Right renal cortex interstitium (tissue), 3 donors: Measurements from ENCODE around the gene PRKAB2. TPM values are rescaled to one million over a fixed set of nuclear protein-coding genes. Genes with fewer than 3 reads are reported as not detected.
A peak's percentile ranks its signal among the peaks of the same experiment; 100 is the strongest.
"Not testable (repeated sequence)": the region's sequence is repeated elsewhere in the genome, so short reads cannot be mapped to it uniquely, and the experiment has no call there.

Experiments used
- DNase-seq, 3 donors: peaks; one replicate each; pipeline ENCODE4 v3.0.0-alpha.2; 2013; ENCODE audit warnings: low read depth in 3 of 3, low spot score in 2 of 3
- polyA plus RNA-seq, 3 donors: library from polyadenylated mRNA; unstranded; fragments of 120-200 nt; gene quantifications; one replicate each; pipeline ENCODE4 v1.2.1, GENCODE V29; 2013; ENCODE audit not compliant: insufficient read length in 3 of 3

PRKAB2 gene
- polyA plus RNA-seq, result 10 to 100 TPM; 24.0 to 28.7 (median 24.5) TPM

GRCh38 chr1:147172168-147173016 is at the start of gene PRKAB2:
PRKAB2 (minus strand) TSS chr1:147172470; CDS start chr1:147172144, 326 bp downstream.
- peak; percentile 86 to 92 (median 87) for DNase-seq

- no peak for DNase-seq
Observed at GRCh38 chr1:147218606-147219005, 46.3 kb upstream of the PRKAB2 start.

- no peak for DNase-seq
Observed at GRCh38 chr1:147217141-147217540, 44.9 kb upstream of the PRKAB2 start.

- DNase-seq, result no peak
Observed at GRCh38 chr1:147216124-147216523, 43.9 kb upstream of the PRKAB2 start.

GRCh38 chr1:147215540-147215916 is 43.3 kb upstream of the PRKAB2 start:
- no peak for DNase-seq

- DNase-seq, result no peak
Observed at GRCh38 chr1:147214842-147215539, 42.7 kb upstream of the PRKAB2 start.

- no peak for DNase-seq
Observed at GRCh38 chr1:147214325-147214724, 42.1 kb upstream of the PRKAB2 start.

- DNase-seq, result no peak
Observed at GRCh38 chr1:147213271-147213670, 41.0 kb upstream of the PRKAB2 start.

GRCh38 chr1:147211577-147211976 is 39.3 kb upstream of the PRKAB2 start:
- no peak for DNase-seq

- DNase-seq, result no peak
Observed at GRCh38 chr1:147210987-147211386, 38.7 kb upstream of the PRKAB2 start.

GRCh38 chr1:147209825-147210821 is 37.9 kb upstream of the PRKAB2 start:
- DNase-seq, result no peak

- DNase-seq, result no peak
Observed at GRCh38 chr1:147208619-147209018, 36.3 kb upstream of the PRKAB2 start.

- DNase-seq, result no peak
Observed at GRCh38 chr1:147207192-147207591, 34.9 kb upstream of the PRKAB2 start.

- DNase-seq, result no peak
Observed at GRCh38 chr1:147204080-147204479, 31.8 kb upstream of the PRKAB2 start.

GRCh38 chr1:147202576-147202975 is 30.3 kb upstream of the PRKAB2 start:
- DNase-seq, result no peak

- no peak for DNase-seq
Observed at GRCh38 chr1:147201786-147202185, 29.5 kb upstream of the PRKAB2 start.

GRCh38 chr1:147201276-147201675 is 29.0 kb upstream of the PRKAB2 start:
- no peak for DNase-seq

GRCh38 chr1:147197324-147197723 is 25.1 kb upstream of the PRKAB2 start:
- DNase-seq, result not testable (repeated sequence)

- no peak for DNase-seq
Observed at GRCh38 chr1:147189514-147189913, 17.2 kb upstream of the PRKAB2 start.

GRCh38 chr1:147185432-147185831 is 13.2 kb upstream of the PRKAB2 start:
- DNase-seq, result no peak
